AG09319 (cell line): ENCODE results near the gene DOCK10.
"Not testable (repeated sequence)": the region's sequence is repeated elsewhere in the genome, so short reads cannot be mapped to it uniquely, and the experiment has no call there.

Experiments
- DNase-seq: peaks from one replicate; pipeline ENCODE4 v3.0.0-alpha.2; 2010; ENCODE audit warnings: low read depth; ENCODE audit errors: extremely low read depth
- CTCF ChIP-seq: IDR thresholded peaks from 2 replicates; pipeline ENCODE4 v1.5.1; 2011; ENCODE audit warnings: low read depth, mild to moderate bottlenecking, inconsistent platforms, low read length, moderate library complexity

The DOCK10 gene

GRCh38 chr2:224918626-224919471, 123.4 kb downstream of the DOCK10 start:
- DNase-seq: no peak
- TF ChIP-seq CTCF: no peak

- not testable (repeated sequence) for DNase-seq
Observed at GRCh38 chr2:224917246-224917645, 125.0 kb downstream of the DOCK10 start.

GRCh38 chr2:224915136-224915535, 127.1 kb downstream of the DOCK10 start:
- DNase-seq: no peak
- no peak for TF ChIP-seq CTCF

GRCh38 chr2:224910574-224910925, 131.7 kb downstream of the DOCK10 start:
- no peak for DNase-seq
- no peak for TF ChIP-seq CTCF

GRCh38 chr2:224909885-224910573, 132.2 kb downstream of the DOCK10 start:
- no peak for TF ChIP-seq CTCF
- DNase-seq: peak; percentile 82

GRCh38 chr2:224908818-224909217, 133.4 kb downstream of the DOCK10 start:
- TF ChIP-seq CTCF: no peak
- no peak for DNase-seq

- TF ChIP-seq CTCF: no peak
- DNase-seq: no peak
Observed at GRCh38 chr2:224904381-224904780, 137.9 kb downstream of the DOCK10 start.
